Measurements from ENCODE around the gene ADCYAP1R1.

DNA sequence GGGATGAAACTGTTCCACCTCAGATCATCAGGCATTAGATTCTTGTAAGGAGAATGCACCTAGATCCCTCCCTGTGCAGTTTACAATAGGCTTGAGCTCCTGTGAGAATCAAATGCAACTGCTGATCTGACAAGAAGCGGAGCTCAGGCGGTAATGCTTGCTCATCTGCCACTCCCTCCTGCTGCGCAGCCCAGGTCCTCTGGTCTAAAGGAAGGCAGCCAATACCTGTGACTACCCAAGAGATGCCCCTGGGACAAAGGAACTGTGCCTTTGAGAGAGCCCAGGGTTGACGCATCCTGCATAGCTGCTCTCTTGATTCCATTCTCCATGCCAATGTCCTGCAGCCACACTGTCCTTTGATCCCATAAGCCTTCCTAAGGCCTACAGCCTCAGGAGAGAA, 73.1 kb downstream of the ADCYAP1R1 start:
- TF ChIP-seq SMC3 (conservative IDR thresholded peaks at IDR 0.05; ENCODE audit: poor library complexity) (no peak), EP300 (conservative IDR thresholded peaks at IDR 0.05; ENCODE audit: poor library complexity, severe bottlenecking) (no peak)

Measured in neural cell (in vitro differentiated cells).